KG1 (cell line): Measurements from ENCODE around the gene LLGL1.
"Not testable (repeated sequence)": the region's sequence is repeated elsewhere in the genome, so short reads cannot be mapped to it uniquely, and the experiment has no call there.

ENCODE experiments used
- DNase-seq: peaks from one replicate; lab custom pipeline; 2025; lab: John Stamatoyannopoulos, UW

Gene LLGL1

DNA sequence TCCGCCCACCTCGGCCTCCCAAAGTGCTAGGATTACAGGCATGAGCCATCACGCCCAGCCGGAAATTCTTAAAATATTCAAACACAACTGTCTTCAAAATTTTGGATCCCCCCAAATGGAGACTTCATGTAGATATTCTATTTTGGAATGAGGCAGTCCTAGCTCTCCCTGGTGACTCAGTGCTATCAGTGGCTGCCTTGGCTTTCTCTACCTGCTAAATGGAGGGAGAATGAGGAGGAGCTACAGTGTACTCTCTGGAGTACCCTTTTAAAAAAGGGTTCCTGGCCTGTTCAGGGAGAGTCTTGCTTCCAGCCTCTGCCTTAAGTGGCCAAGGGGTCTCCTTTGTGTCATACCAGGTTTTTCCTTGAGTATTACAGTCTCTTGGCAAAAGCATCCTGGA, 31.0 kb upstream of the LLGL1 start:
- DNase-seq, result no peak

DNA sequence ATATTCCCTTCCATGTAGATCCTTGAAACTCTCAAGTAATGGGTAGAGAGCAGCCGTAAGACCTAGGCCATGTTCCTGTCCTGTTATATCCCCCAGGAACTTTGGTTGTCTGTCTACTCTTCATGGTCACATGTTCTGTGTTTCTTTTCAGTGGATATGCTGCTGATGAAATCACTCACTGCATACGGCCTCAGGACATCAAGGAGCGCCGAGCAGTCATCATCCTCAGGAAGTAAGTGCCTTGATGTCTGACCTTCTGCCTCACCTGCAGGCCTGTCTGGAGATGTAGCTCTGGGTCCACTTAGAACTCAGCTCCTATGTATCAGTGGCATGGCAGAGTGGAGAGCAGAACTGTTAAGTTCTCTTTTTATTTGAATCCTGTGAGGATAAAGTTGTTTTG, 30.6 kb upstream of the LLGL1 start:
- DNase-seq, result no peak

DNA sequence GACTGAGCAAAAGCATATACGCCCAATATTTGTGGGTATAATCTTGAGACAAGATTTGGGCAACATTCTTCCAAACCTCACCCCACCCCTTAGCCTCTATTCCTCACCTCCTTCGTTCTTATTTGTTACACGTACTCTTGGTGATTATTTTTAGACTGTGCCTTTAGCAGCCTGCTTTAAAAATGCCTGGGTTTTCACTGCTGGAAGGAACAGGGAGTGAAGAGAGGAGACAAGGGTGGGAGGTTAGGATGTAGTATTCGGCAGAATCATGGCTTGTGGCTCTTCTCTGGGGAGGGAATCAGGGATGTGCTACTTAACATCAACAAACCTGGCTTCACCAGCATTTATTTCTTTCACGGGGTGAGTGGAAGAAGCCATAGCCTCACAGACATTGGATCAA, 30.2 kb upstream of the LLGL1 start:
- DNase-seq, result no peak

DNA sequence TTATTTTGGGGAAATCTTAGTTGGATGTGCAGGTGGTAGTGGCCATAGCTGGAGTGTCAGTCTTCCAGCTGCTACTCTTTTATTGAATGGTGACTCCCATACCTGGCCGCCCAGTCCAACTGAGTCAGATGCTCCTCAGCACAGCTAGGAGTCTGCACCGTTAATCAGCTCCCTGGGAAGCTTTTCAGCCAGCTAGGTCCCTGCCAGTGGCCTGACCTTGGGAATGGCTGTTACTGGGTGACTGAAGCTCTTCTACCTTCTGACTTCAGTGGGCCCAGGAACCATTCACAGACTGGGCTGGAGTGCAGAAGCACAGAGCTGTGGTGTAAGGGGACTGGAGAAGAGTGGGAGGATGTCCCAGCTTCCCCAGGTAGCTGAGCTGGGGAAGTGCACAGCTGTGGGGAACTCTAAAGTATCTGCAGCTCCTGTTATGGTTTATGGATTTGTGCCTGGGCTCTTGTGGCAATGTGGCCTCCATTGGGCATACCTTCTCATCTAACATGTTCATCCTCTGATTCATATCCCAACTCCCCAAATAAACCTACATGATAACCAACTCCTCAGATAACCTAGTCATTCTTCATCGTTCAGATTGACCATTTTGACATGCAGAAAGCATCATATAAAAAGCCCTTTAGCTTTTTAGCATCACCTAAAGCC, 27.8 kb upstream of the LLGL1 start:
- DNase-seq, result no peak

DNA sequence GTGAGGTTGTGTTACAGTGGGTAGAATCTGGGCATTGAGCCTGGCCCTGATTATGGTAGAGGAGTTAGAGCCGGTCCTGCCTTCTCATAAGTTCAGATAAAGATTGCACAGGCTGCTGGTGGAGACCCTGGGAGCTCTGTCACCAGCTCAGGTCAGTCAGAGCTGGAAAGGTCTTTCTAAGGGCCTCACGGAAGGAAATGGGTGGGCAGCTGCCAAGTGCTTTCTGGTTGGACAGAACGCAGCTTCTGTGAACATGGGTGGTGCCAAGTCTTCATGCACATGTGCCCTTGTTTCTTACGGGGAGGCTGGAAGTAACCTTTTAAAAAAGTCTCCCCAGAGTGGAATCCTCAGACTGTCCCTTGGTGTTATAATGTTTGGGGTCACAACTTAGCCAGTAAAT, 26.9 kb upstream of the LLGL1 start:
- DNase-seq, result no peak

DNA sequence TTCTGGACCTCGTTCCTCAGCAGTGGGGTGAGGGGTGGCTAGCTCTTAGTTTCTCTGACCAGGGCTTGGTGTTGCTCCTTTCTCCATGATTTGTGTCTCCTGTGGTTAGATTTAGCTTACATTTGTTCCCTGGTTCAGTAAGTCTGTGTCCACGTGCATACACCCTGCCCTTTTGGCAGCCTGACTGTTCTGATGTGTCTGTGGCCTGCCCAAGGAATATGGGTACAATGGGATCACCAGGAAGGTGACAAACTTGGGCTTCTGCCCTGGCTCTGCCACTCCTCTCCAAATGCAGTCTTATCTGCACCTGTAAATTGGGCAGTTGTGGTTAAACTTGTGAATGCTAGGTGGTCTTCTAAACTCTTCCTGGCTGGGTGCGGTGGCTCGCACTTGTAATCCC, 24.3 kb upstream of the LLGL1 start:
- DNase-seq, result no peak

DNA sequence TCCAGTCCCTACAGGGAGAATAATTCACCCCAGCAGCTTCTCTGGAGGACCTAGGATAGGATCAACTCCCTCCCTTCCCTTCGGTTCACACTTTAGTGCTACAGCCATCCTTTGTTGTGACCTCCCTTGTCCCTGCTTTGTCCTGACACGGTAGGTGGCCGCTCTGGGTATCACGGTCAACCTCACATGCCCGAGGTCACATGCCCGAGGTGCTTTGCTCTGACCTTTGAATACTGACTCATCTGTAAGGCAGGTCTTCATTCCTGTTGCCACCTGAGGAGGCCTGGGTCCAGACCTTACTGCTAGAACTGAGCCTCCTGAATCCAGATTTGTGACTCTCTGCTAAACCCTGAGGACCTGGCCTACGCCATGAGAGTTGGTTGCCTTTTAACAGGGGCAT, 22.1 kb upstream of the LLGL1 start:
- no peak for DNase-seq

DNA sequence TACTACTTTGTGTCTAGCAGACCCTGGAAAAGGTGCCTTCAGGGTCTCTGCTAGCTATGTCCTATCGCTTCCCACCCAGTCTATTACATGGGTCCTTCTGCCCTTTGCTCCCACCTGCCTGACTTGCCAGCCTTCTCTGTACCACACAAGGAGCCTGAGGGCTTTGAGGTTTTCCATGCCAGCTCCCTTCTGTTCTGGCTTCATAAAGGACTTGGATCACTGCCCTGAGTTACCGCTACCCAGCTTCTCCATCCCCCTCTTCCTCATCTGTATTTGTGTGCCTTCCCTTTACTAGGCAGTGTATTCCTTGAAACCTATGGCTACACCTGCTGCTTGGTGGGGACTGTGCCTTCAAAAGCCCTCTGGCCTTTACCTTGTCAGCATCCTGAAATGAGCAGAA, 19.6 kb upstream of the LLGL1 start:
- DNase-seq, result no peak

DNA sequence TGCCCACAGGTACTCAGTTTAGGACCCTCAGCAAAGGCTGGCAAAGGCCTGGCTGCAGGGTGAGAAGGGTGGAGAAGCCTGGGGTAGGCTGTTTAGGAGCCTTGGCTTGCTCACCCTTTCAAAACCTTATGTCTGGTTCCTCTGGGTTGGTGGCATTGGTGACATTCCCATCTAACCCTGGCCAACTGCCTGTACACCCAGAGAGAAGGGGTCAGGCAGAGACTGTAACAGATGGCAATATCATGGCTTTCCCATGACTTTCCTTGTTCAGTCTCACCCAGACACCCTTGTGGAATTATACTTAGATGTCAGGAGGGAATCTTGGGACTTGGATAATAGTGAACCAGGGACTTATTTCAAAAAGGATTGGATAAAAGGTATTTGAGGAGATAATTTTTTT, 18.5 kb upstream of the LLGL1 start:
- no peak for DNase-seq

DNA sequence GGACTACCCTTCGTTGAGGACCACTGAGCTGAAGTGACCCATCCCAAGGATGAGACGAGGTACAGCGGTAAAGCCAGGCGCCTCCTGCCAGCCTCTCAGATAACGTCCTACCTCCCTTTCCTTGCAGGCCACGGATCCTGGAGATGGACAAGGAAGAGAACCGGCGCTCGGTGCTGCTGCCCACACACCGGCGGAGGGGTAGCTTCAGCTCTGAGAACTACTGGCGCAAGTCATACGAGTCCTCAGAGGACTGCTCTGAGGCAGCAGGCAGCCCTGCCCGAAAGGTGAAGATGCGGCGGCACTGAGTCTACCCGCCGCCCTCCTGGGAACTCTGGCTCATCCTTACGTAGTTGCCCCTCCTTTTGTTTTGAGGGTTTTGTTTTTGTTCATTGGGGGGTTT, 17.3 kb upstream of the LLGL1 start:
- no peak for DNase-seq

DNA sequence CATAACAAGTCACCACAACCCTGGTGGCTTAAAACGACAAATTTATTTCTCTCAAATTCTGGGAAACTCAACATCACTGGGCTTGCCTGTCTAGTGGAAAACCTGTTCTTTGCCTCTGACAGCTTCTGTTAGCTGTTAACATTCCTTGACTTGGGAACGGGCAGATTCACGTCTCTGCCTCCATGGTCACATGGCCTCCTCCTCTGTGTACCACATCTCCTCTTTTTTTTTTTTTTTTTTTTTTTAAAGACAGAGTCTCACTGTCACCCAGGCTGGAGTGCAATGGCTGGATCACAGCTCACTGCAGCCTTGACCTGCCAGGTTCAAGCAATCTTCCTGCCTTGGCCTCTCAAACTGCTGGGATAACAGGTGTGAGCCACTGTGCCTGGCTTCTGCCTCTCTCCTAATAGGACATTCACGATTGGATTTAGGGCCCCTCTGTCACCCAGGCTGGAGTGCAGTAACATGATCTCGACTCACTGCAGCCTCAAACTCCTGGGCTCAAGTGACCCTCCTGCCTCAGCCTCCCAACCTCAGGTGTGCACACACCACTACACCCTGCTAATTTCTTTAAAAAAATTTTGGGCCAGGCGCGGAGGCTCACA, 11.7 kb upstream of the LLGL1 start:
- DNase-seq, result no peak

DNA sequence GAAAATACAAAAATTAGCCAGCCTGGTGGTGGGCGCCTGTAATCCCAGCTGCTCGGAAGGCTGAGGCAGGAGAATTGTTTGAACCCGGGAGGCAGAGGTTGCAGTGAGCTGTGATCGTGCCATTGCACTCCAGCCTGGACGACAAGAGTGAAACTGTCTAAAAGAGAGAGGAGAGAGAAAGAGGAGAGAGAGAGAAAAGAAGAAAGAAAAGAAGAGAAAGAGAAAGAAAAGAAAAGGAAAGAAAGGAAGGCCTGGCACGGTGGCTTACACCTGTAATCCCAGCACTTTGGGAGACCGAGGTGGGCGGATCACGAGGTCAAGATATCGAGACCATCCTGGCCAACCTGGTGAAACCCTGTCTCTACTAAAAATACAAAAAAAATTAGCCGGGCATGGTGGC, 8.5 kb upstream of the LLGL1 start:
- DNase-seq, result not testable (repeated sequence)

DNA sequence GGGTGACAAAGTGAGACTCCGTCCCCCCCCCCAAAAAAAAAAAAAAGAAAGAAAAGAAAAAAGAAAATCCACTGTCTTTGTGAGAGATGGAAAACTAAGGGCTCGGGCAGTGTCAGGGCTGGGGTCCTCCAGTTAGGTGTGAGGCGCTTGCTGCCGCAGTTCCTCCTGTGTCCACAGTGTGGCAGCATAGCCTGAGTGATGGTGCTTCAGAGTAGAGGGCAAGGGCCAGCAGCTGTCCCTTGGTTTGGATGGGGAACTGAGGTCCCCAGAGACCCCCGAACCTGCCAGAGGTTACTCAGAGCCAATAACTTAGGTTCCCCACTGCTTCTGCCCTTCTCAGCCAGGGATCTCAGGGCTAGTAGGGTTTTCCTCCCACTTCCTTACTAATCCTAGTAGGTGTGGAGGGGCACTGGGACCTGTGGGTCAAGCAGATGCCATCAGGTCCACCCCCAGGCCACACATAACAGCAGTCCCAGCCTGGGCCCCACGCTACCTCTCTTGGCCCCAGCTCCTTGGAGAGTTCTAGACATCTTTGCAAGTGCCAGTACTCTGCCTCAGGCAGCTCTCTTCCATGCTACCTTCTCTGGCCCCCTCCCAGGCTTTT, 7.9 kb upstream of the LLGL1 start:
- DNase-seq, result peak; percentile 3

DNA sequence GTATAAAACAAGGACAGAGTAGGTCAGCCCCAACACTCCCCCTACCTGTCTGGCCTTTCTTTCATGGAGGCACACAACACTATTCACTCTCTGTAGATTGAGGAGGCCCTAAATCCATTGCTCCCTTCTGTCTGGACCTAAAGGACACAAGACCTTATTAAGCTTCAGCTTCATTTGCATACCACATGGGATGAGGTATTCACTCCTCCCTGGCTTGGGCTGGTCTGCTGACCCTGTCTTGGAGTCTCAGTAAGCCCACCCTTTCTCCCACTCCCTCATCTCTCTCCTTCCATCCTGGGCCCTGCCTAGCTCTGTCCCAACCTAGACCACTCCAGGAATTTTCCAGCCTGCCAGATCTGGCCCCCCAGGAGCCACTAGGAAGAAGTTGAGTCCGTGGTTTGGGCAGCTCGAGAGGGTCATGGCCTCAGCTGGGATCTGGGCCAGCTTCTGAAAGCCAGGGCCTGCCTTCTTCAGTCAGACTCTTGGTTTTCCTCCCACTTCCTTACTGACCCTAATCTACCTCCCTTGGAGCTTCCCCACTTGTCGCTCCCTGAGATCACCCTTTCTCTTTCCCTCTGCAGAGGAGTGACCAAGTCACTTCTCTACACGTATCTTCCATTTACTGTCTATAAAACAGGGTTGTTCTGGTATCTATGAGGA, 6.5 kb upstream of the LLGL1 start:
- no peak for DNase-seq

DNA sequence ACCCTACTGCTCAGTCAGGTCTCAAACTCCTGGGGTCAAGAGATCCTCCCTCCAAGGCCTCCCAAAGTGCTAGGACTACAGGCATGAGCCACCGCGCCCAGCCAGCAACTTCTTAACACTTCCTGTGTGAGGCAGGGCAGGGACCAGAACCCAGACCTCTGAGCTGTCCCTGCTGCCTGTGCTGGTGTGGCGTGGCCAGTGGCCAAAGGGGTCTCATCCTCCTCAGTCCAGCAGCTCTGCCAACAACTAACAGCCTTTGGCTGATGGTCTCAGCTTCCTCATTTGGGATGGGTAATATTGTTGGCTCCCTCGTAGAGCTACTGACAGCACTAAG, 1.4 kb upstream of the LLGL1 start:
- DNase-seq, result no peak

DNA sequence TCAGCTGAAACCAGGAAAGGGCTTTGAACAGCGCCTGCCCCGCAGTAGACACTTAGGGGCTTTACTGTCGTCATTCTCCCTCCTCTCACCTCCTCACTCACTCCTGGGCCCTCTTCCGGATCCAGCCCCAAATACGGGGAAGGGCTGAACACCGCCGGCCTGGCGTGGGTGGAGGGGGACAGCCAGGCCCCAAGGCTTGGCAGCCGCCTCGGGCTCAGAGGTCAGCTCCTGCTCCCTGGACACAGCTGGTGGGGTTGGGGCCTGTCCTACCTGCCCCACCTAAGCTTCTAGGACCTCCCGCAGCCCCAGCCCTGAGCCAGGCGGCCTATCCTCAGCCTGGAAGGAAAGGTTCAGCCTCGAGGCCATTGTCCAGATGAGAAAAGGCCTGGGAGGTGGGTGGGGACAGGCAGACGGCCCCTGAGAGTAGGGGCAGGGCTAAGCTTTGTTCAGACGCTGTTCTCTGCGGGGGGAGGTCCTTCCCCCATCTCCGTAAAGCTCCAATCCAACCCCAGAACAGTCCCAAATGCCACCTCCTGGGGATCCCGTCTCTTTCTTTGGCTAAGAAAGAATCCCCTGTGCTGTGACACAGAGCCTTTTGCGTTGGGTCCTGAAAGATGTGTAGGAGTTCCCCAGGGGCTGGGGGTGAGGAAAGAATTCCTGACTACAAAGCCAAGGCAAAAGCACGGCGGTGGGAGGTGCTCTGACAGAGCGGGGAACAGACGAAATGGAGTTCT, 881 bp upstream of the LLGL1 start:
- DNase-seq, result no peak

DNA sequence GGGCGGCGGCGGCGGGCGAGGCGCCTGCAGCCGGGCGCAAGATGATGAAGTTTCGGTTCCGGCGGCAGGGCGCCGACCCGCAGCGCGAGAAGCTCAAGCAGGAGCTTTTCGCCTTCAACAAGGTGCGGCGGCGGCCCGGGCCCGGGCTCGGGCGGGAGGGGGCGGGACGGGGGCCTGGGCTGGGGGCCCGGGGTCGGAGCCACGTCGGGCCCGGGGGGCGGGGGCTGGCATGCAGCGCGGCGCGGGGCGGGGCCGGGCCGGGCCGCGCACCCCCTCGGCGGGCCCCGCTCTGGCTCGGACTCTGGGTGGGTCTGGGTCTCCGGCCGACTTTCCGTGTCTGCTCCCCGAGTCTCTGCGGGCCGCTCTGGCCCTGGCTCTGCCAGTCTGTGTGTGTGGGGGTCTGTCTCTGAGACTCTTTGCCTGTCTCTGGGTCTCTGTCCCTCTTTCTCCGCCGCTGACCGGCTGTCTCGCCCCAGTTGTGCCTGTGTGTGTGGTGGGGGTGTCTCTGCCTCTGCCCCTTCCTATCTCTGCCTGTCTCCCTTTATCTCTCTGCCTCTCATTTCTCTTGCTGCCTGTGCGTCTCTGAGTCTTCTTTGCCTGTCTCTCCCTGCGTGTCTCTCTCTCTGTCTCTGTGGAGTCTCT, 328 bp downstream of the LLGL1 start:
- no peak for DNase-seq

DNA sequence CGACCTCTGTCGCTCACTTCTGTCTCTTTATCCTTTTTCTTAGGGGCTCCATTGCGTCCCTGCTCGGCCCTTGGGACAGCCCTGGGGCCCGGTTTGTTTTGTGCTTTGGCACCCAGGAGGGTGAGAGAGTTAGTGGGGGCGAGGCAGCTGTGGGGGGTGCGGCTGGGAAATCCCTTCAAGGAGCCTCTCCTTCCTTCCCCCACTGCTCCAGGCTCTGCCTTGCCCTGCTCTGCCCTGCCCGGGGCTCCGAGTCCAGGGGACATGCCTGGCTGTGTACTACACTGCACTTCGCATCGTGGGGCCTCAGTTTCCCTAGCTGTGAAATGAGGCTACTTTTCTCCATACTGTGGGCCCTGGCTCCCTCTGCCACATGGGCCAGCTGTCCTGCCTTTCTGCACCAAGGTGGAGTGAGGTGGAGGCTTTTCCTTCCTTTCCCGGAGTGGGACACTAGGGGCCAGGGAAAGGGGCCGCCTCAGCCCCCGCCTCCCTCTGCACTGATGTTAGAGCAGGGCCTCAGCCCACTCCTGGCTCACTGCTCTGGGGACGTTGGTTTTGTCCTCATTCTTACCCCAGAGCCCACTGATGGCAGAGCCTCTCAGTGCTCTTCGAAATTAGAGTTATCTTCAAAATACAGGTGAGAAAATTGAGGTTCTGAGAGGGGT, 980 bp downstream of the LLGL1 start:
- DNase-seq, result no peak

DNA sequence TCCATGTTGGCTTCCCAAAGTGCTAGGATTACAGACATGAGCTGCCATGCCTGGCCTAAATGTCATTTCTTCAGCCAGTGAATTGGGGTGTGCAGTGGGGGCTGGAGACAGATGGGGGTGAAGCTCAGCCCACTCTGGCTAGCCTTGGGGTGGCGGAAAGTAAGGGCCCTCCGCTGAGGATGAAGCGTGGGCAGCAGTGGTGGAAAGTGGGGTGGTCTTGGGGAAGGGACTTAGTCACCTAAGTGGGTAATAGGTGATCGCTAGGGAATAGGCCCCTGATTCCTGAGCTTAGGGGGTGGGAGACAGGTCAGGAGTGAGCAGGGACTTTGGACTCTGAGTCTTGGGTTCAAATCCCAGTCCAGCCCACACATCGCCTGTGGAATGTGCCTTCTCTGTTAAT, 2.2 kb downstream of the LLGL1 start:
- DNase-seq, result no peak

DNA sequence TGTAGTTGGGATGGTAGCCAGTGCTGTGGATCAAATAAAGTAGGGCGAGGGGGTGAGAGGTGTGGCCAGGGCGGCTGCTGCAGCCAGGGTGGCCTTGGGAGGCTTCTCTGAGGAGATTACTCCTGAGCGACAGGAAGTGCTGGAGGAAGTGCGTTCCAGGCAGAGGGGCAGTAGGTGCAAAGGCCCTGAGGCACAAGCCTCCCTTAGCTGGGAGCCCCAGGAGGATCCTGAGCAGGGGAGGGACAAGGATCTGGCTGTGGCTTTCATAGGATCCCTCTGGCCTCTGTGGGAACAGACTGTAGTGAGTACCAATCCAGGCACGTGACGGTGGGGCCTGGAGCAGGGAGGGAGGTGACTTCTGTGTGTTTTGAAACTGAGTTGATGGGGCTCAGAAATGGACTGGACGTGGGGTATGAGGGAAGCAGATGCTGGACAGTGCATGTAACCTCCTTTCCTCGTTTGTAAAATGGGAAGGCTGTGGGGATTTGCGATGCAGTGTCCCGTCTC, 2.8 kb downstream of the LLGL1 start:
- no peak for DNase-seq

DNA sequence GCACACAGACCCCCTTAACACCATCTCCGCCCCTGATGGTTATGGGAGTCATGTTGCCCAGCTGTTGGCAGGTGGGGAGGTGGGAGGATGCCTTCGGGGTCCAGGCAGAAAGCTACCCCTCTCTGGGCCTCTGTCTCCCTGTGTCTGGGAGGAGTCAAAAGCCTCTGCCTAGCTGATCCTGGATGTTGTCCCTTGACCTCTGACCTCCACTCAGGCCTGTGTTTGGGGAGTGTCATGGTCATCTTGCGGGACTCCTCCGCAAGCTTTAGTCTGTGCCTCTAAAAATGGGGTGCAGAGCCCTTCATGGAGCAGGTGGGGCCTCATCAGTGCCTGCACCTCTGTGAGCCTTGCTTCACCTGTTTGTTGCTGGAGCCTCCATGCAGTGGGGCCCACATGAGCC, 3.8 kb downstream of the LLGL1 start:
- DNase-seq, result no peak

DNA sequence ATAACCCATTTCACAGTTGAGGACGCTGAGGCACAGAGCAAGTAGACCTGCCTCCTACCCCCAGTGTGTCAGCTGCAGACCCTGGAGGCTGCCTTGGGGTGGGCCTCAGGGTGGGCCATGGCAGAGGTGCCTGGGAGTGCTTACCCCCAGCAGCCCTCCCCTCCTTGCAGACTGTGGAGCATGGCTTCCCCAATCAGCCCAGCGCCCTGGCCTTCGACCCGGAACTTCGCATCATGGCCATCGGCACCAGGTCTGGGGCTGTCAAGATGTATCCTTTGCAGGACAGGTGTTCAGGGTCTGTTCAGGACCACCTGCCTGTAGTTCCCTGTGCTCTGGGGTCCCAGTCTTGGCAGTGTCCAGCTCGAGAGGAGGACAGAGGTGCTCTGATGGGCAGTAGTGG, 4.3 kb downstream of the LLGL1 start:
- no peak for DNase-seq
